ENCODE data around the gene DNAH1.

DNA sequence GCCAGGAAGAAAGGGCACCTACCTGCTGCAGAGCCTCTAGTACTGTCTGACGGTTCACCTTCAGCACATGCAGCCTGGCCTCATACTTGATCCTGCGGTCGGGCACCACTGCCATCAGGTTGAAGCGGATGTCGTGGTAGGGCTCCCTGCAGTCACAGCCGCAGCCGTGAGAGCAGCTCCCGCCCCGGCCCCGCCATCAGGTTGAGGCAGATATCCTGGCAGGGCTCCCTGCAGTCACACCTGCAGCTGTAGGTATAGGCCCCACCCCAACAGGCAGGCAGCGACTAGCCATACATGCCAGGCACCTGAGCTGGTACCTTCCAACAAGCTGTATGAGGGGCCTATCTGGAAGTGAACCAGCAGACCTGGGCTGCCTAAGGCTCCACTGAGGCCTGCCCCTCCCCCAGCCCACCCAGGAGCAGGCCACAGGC lies 90.1 kb downstream of the DNAH1 start:
- TF ChIP-seq, protein P1, sequence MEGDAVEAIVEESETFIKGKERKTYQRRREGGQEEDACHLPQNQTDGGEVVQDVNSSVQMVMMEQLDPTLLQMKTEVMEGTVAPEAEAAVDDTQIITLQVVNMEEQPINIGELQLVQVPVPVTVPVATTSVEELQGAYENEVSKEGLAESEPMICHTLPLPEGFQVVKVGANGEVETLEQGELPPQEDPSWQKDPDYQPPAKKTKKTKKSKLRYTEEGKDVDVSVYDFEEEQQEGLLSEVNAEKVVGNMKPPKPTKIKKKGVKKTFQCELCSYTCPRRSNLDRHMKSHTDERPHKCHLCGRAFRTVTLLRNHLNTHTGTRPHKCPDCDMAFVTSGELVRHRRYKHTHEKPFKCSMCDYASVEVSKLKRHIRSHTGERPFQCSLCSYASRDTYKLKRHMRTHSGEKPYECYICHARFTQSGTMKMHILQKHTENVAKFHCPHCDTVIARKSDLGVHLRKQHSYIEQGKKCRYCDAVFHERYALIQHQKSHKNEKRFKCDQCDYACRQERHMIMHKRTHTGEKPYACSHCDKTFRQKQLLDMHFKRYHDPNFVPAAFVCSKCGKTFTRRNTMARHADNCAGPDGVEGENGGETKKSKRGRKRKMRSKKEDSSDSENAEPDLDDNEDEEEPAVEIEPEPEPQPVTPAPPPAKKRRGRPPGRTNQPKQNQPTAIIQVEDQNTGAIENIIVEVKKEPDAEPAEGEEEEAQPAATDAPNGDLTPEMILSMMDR (CRISPR knock-in tag; IDR thresholded peaks at IDR 0.05) = no peak
- TF ChIP-seq, protein P2, sequence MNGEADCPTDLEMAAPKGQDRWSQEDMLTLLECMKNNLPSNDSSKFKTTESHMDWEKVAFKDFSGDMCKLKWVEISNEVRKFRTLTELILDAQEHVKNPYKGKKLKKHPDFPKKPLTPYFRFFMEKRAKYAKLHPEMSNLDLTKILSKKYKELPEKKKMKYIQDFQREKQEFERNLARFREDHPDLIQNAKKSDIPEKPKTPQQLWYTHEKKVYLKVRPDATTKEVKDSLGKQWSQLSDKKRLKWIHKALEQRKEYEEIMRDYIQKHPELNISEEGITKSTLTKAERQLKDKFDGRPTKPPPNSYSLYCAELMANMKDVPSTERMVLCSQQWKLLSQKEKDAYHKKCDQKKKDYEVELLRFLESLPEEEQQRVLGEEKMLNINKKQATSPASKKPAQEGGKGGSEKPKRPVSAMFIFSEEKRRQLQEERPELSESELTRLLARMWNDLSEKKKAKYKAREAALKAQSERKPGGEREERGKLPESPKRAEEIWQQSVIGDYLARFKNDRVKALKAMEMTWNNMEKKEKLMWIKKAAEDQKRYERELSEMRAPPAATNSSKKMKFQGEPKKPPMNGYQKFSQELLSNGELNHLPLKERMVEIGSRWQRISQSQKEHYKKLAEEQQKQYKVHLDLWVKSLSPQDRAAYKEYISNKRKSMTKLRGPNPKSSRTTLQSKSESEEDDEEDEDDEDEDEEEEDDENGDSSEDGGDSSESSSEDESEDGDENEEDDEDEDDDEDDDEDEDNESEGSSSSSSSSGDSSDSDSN (CRISPR knock-in tag; IDR thresholded peaks at IDR 0.05) = no peak
- TF ChIP-seq ZNF891 (CRISPR knock-in tag; IDR thresholded peaks at IDR 0.05) (no peak), TAF1 (CRISPR knock-in tag; IDR thresholded peaks at IDR 0.05) (no peak), POLR2A (IDR thresholded peaks at IDR 0.05; ENCODE audit: insufficient read depth in 1 of 2, low read depth in 2 of 2, low read length in 2 of 2) (no peak), RFX5 (IDR thresholded peaks at IDR 0.05; ENCODE audit: low read depth, low read length) (no peak), FOXM1 (CRISPR knock-in tag; IDR thresholded peaks at IDR 0.05) (no peak)
- TF ChIP-seq, protein P3, sequence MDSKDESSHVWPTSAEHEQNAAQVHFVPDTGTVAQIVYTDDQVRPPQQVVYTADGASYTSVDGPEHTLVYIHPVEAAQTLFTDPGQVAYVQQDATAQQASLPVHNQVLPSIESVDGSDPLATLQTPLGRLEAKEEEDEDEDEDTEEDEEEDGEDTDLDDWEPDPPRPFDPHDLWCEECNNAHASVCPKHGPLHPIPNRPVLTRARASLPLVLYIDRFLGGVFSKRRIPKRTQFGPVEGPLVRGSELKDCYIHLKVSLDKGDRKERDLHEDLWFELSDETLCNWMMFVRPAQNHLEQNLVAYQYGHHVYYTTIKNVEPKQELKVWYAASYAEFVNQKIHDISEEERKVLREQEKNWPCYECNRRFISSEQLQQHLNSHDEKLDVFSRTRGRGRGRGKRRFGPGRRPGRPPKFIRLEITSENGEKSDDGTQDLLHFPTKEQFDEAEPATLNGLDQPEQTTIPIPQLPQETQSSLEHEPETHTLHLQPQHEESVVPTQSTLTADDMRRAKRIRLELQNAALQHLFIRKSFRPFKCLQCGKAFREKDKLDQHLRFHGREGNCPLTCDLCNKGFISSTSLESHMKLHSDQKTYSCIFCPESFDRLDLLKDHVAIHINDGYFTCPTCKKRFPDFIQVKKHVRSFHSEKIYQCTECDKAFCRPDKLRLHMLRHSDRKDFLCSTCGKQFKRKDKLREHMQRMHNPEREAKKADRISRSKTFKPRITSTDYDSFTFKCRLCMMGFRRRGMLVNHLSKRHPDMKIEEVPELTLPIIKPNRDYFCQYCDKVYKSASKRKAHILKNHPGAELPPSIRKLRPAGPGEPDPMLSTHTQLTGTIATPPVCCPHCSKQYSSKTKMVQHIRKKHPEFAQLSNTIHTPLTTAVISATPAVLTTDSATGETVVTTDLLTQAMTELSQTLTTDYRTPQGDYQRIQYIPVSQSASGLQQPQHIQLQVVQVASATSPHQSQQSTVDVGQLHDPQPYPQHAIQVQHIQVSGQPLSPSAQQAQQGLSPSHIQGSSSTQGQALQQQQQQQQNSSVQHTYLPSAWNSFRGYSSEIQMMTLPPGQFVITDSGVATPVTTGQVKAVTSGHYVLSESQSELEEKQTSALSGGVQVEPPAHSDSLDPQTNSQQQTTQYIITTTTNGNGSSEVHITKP (CRISPR knock-in tag; IDR thresholded peaks at IDR 0.05; ENCODE audit: low read depth) = no peak
